HEK293T (cell line): ENCODE results near the gene SGK2.

Experiments used
- ARNT ChIP-seq: fragments of 450-650 bp; IDR thresholded peaks from 2 replicates; pipeline ENCODE4 v1.6.1; 2017; ENCODE audit warnings: mild to moderate bottlenecking
- BHLHE40 ChIP-seq: fragments of 450-650 bp; IDR thresholded peaks from 2 replicates; pipeline ENCODE4 v1.6.1; 2016; ENCODE audit warnings: mild to moderate bottlenecking, moderate library complexity, borderline replicate concordance
- FOXA1 ChIP-seq: fragments of 450-650 bp; IDR thresholded peaks from 2 replicates; pipeline ENCODE4 v1.6.1; 2016; ENCODE audit warnings: mild to moderate bottlenecking
- FOXK2 ChIP-seq: fragments of 450-650 bp; IDR thresholded peaks from 2 replicates; pipeline ENCODE4 v1.6.1; 2016; ENCODE audit warnings: mild to moderate bottlenecking
- NFRKB ChIP-seq: fragments of 450-650 bp; IDR thresholded peaks from 2 replicates; pipeline ENCODE4 v1.6.1; 2016; ENCODE audit warnings: mild to moderate bottlenecking, moderate library complexity
- SUZ12 ChIP-seq: fragments of 450-650 bp; IDR thresholded peaks from 2 replicates; pipeline ENCODE4 v1.6.1; 2016; ENCODE audit warnings: mild to moderate bottlenecking
- TARDBP ChIP-seq: fragments of 450-650 bp; IDR thresholded peaks from 2 replicates; pipeline ENCODE4 v1.6.1; 2016
- TF ChIP-seq, protein P1 (sequence below): fragments of 450-650 bp; IDR thresholded peaks from 2 replicates; pipeline ENCODE4 v1.6.1; 2016

- TF ChIP-seq NFRKB = no peak
- no peak for TF ChIP-seq ARNT
- no peak for TF ChIP-seq SUZ12
- no peak for TF ChIP-seq TARDBP
- TF ChIP-seq FOXA1 = no peak
- no peak for TF ChIP-seq BHLHE40
- TF ChIP-seq, protein P1, sequence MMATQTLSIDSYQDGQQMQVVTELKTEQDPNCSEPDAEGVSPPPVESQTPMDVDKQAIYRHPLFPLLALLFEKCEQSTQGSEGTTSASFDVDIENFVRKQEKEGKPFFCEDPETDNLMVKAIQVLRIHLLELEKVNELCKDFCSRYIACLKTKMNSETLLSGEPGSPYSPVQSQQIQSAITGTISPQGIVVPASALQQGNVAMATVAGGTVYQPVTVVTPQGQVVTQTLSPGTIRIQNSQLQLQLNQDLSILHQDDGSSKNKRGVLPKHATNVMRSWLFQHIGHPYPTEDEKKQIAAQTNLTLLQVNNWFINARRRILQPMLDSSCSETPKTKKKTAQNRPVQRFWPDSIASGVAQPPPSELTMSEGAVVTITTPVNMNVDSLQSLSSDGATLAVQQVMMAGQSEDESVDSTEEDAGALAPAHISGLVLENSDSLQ = no peak
- no peak for TF ChIP-seq FOXK2
Measured at GRCh38 chr20:43558412-43559146, at the start of gene SGK2.
